ACC112 (cell line): ENCODE measurements around the gene SLC45A1.

Experiments used
- H2AFZ ChIP-seq: fragments of 200-600 bp; sonication (generic); one replicate; pipeline ENCODE4 v1.6.0; 2017; ENCODE audit warnings: antibody characterized with exemption, low read length; ENCODE audit not compliant: unreplicated experiment
- H3K27ac ChIP-seq: fragments of 200-600 bp; sonication (generic); 2 replicates; pipeline ENCODE4 v1.5.1; 2014; ENCODE audit warnings: low read depth, mild to moderate bottlenecking, antibody characterized with exemption, low read length, moderate library complexity
- H3K27me3 ChIP-seq: fragments of 200-600 bp; sonication (generic); 2 replicates; pipeline ENCODE4 v1.6.1; 2014; ENCODE audit warnings: mild to moderate bottlenecking, antibody characterized with exemption, low read length, moderate library complexity, mixed read lengths; ENCODE audit not compliant: insufficient read depth
- H3K36me3 ChIP-seq: fragments of 200-600 bp; sonication (generic); 2 replicates; pipeline ENCODE4 v1.6.1; 2016; ENCODE audit warnings: mild to moderate bottlenecking, antibody characterized with exemption, low read length, moderate library complexity, mixed read lengths; ENCODE audit not compliant: insufficient read depth
- H3K4me1 ChIP-seq: fragments of 200-600 bp; sonication (generic); one replicate; pipeline ENCODE4 v1.6.1; 2016; ENCODE audit warnings: low read length, mixed read lengths; ENCODE audit not compliant: insufficient read depth, unreplicated experiment, control insufficient read depth
- H3K4me3 ChIP-seq: fragments of 200-600 bp; sonication (generic); 2 replicates; pipeline ENCODE4 v1.5.1; 2014; ENCODE audit warnings: mild to moderate bottlenecking, low read depth, low read length
- H3K79me2 ChIP-seq: fragments of 200-600 bp; sonication (generic); one replicate; pipeline ENCODE4 v1.6.0; 2016; ENCODE audit warnings: low read length; ENCODE audit not compliant: control insufficient read depth, unreplicated experiment, insufficient read depth

SLC45A1 gene

DNA sequence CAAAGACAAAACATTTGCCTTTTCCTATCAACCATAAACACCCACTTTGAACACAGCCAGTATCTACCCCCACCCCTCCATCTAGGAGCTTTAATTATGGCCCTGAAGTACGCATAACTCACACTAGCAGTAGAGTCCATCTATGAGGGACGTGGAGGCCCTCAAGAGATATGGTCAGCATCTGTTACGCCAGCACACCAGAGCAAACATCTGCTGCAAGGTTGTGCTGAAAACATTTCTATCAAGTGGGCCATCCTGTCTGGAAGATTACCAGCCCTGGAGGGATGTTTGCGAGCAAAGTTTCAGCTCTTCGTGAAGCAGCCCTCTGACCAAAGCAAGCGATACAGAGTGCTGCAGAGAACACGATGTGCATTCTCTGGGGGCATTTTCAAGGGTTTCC lies 74.6 kb downstream of the SLC45A1 start:
- Histone ChIP-seq H2AFZ (no peak overlapping the region), H3K4me3 (no peak overlapping the region), H3K27ac (peak overlapping the region; percentile 100; the same call in 1 of the 2 replicates), H3K79me2 (peaks cover 69% of the 10 kb centered on the region), H3K36me3 (peaks cover 23% of the 10 kb centered on the region), H3K4me1 (peaks cover 53% of the 10 kb centered on the region), H3K27me3 (no peaks in the 10 kb centered on the region)
